ENCODE measurements around the gene ARHGEF4. TPM values are rescaled to one million over a fixed set of nuclear protein-coding genes. Genes with fewer than 3 reads are reported as not detected.

The ARHGEF4 gene
- total and polyA plus RNA-seq, 11 donors = 0.30 to 5.5 (median 3.8) TPM

DNA sequence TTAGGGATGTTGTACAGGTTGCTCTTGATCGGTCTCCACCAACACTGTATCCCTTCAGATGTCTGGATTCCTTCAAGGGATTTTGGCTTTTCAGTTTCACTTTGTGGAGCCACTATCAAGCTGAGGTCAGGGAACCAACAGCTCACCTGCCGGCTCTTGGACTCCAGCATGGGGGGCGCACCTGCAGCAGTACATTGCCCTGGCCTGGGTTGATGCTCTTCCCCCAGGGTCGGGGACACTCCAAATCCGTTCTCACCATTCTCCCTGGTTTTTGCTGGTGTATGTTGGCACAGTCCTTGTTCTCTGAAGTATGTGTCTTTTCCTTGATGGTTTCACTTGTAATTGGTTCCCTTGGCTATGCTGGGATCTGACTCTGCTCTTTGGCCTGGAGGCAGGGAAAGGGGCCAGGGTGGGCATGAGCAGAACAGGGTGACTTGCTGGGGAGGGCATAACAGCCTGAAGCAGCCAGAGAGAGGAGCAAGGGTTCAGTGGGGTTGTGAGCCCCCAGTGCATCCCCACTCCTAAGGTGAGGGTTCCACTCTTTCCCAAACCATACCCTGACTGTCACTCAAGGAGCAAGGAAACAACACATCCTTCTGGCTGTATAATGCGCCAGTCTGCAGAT, 5.1 kb downstream of the ARHGEF4 start:
- ATAC-seq = no peak
- TF ChIP-seq, protein P1, sequence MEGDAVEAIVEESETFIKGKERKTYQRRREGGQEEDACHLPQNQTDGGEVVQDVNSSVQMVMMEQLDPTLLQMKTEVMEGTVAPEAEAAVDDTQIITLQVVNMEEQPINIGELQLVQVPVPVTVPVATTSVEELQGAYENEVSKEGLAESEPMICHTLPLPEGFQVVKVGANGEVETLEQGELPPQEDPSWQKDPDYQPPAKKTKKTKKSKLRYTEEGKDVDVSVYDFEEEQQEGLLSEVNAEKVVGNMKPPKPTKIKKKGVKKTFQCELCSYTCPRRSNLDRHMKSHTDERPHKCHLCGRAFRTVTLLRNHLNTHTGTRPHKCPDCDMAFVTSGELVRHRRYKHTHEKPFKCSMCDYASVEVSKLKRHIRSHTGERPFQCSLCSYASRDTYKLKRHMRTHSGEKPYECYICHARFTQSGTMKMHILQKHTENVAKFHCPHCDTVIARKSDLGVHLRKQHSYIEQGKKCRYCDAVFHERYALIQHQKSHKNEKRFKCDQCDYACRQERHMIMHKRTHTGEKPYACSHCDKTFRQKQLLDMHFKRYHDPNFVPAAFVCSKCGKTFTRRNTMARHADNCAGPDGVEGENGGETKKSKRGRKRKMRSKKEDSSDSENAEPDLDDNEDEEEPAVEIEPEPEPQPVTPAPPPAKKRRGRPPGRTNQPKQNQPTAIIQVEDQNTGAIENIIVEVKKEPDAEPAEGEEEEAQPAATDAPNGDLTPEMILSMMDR (IDR thresholded peaks at IDR 0.05) = no peak
- no peak for TF ChIP-seq POLR2A (IDR thresholded peaks at IDR 0.05)
- no peaks in the 10 kb centered on the region for H3K9me3 ChIP-seq
- intact Hi-C loops (cut with DNase I) = no loop called here
- H3K27me3 ChIP-seq = peaks cover 9 to 40% (median 22%) of the 10 kb centered on the region in 9 donors
- no peak overlapping the region for H3K4me3 ChIP-seq
- peaks cover 0 to 8% (median 0%) of the 10 kb centered on the region in 12 donors for H3K4me1 ChIP-seq
- peak in 2 of 5 donors; percentile 7 to 47 for DNase-seq
- WGBS, 4 donors = 86 to 89% (median 87%) methylated on average over 6 of the region's 6 CpGs
- no peak overlapping the region for H3K27ac ChIP-seq
- H3K36me3 ChIP-seq = no peaks in the 10 kb centered on the region

DNA sequence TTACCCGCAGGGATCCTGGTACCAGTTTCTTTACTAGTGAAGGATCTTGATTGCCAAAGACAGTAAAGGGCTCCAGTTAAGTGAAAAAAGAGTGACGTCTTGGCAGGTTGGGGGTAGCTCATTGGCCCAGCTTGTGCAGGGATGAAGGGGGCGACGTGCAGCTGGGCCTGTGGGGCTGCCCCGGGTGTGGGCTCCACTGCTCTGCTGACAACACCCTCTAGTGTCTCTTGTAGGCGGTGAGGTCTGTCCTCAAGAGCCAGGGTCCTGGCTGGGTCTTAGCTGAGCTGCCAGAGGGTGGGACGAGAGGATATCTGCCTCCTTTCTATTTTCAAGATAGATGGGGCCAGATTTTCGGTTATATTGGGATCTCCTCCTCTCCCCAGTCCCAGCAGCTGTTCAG, 6.1 kb downstream of the ARHGEF4 start:
- H3K27ac ChIP-seq = no peak overlapping the region
- intact Hi-C loops (cut with DNase I) = no loop called here
- WGBS, 4 donors = 47 to 56% (median 51%) methylated on average over 8 of the region's 8 CpGs
- no peaks in the 10 kb centered on the region for H3K4me1 ChIP-seq
- H3K4me3 ChIP-seq = no peak overlapping the region
- H3K27me3 ChIP-seq = peaks cover under 1 to 31% (median 13%) of the 10 kb centered on the region in 9 donors
- TF ChIP-seq POLR2A (IDR thresholded peaks at IDR 0.05) = no peak
- TF ChIP-seq, protein P1 (IDR thresholded peaks at IDR 0.05) = no peak
- no peaks in the 10 kb centered on the region for H3K36me3 ChIP-seq
- ATAC-seq (no peak), DNase-seq (no peak)
- H3K9me3 ChIP-seq = no peaks in the 10 kb centered on the region

DNA sequence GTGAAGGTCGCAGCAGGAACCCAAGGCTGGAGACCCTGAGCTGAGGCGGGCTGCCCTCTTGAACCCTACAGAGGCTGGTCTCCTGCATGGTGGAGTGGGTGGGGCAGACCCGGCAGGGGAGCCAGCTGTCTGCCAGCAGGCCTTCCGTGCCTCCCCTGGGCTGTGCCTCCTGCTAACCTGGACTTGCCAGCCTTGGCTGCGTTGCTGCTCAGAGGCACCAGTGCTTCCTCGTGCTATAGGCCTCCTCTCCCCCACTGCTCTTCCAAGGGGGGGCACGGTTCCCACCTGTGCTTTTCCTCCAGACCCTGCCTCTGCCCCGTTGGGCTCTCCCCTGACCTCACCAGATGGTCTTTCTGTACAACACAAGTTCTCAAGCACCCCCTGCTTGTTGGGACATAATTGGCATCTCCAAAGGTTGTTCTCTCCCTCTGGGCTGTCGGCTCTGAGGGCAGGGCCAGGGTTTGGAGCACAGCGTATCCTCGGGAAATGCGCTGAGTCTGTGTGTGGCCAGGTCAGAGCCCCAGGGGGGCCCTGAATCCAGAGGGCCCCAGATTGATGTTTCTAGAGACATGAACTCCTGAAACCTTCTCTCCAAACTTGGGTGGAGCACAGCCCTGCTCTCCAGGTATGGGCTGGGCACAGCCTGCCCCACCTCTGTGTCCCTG, 6.7 kb downstream of the ARHGEF4 start:
- peak in 1 of 5 donors; percentile 33 for DNase-seq
- TF ChIP-seq POLR2A (IDR thresholded peaks at IDR 0.05) = no peak
- TF ChIP-seq, protein P1 (IDR thresholded peaks at IDR 0.05) = no peak
- Histone ChIP-seq H3K4me1 (no peaks in the 10 kb centered on the region), H3K27me3 (peaks cover 0 to 24% (median 6%) of the 10 kb centered on the region in 9 donors), H3K27ac (no peak overlapping the region), H3K4me3 (no peak overlapping the region), H3K36me3 (no peaks in the 10 kb centered on the region), H3K9me3 (no peaks in the 10 kb centered on the region)
- intact Hi-C loops (cut with DNase I) = no loop called here
- WGBS, 4 donors = 68 to 74% (median 71%) methylated on average over 8 to 12 of the region's 12 CpGs
- ATAC-seq = no peak

DNA sequence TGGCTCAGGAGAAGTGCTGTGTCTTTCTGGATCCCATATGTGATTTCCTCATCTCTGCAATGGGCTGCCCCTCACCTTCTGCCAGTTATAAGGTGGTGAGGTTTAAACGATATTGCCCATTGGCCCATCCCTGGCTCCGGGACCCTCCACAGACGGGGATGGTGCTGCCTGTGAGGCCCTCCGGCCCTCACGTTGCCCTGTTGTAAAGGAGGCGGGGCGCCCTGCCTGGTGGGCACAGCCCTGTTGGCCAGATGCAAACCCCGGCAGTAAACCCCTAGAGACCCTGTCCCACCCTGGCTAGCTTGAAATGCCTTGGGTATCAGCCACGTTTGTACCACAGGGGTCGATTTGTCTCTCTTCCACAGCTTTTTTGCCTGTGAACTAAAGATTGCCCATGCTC, 7.4 kb downstream of the ARHGEF4 start:
- Histone ChIP-seq H3K27ac (no peak overlapping the region), H3K27me3 (peaks cover 0 to 17% (median 4%) of the 10 kb centered on the region in 9 donors), H3K4me3 (no peak overlapping the region), H3K36me3 (no peaks in the 10 kb centered on the region), H3K4me1 (no peaks in the 10 kb centered on the region), H3K9me3 (no peaks in the 10 kb centered on the region)
- no peak for ATAC-seq
- DNase-seq = peak in 1 of 5 donors; percentile 38
- no peak for TF ChIP-seq POLR2A (IDR thresholded peaks at IDR 0.05)
- TF ChIP-seq, protein P1 (IDR thresholded peaks at IDR 0.05) = no peak
- WGBS, 4 donors = 76 to 83% (median 81%) methylated on average over 10 of the region's 10 CpGs
- intact Hi-C loops (cut with DNase I) = no loop called here

Data from heart left ventricle (tissue), 16 donors.